GM19328 (cell line): ENCODE measurements around the gene OR5B17.
"Not testable (repeated sequence)": the region's sequence is repeated elsewhere in the genome, so short reads cannot be mapped to it uniquely, and the experiment has no call there.

Experiments used
- ATAC-seq: cut with Tn5 transposase; IDR thresholded peaks from one replicate; pipeline ENCODE4 v1.9.1; 2021; ENCODE audit warnings: mild to moderate bottlenecking, moderate library complexity; ENCODE audit not compliant: unreplicated experiment

The OR5B17 gene

DNA sequence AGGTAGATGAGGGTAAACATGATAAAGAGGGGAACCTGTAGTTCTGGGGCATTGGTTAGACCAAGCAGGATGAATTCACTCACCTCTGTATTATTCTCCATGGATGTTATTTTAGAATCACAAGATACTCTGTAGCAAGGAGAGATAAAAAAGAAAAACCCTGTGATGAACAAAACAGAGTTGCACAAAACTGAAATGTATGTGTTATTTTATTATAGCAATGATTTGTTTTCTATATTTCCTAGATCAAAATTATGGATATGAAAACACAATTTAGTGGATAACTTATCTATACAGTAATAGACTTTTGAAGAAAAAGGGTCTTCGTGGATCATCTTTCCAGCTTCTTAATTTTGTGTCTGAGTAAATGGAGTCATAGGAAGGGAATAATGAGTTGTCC, at the start of gene OR5B17:
OR5B17 (minus strand) TSS at position 101 of the 400 bp plus-strand sequence; CDS start at position 101, 0 bp downstream.
- no peak for ATAC-seq

DNA sequence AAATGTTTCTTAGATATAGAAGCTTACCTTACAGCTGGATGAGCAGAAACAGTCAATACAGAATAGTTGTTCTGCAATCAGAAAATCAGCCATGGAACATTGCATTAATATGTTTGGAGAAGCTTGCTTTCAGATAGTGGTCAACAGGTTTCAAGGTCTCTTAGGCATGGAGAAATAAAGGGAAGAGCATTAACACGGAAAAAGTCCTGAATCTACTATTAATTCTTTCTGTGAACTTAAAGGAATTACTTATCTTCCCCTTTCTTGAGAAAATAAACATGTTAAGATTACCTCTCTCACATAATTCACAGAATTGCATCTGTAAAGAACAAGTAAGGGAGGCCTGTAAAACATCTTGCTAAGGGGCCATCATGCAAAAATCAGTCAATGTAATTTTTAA, 47.9 kb upstream of the OR5B17 start, which contains the start of gene OR5B3:
OR5B3 (minus strand) TSS at position 101 of the 400 bp plus-strand sequence. CDS start 3,465 bp downstream, outside the sequence.
- ATAC-seq = no peak

DNA sequence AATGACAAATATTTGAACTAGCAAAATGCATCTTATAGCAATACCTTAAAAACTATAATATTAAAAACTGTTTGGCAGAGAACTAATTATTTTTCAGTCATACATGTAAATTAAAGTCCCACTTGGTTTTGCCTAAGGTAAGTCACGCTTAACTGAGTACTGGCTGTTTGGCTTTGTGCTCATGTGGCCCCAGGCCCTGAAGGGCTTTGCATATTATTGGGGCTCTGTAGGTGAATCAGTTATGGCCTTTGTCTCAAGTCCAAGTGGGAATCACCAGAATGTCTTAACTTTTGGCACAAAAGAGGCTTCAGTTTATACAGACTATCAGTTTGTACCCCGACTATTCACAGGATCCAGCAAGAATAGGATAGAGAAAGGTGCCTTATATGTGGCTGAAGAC, 40.8 kb upstream of the OR5B17 start:
- ATAC-seq = not testable (repeated sequence)

DNA sequence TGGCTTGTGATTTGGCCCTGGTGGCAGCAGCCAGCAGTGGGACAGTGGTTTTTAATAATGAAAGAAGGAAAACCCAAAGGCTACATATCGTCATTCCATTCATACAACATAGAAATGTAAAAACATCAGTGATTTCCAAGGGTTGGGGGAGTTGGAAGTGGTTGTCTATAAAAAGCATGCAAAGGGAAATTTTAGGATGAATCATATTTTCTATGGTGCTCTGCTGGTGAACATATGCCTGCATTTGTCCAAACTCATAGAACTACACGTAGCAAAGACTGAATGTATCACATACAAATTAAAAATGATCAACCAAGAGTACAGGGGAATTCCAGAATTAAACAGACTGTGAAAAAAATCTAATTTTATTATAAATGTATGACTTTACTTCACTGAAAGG, 36.7 kb upstream of the OR5B17 start:
- no peak for ATAC-seq

DNA sequence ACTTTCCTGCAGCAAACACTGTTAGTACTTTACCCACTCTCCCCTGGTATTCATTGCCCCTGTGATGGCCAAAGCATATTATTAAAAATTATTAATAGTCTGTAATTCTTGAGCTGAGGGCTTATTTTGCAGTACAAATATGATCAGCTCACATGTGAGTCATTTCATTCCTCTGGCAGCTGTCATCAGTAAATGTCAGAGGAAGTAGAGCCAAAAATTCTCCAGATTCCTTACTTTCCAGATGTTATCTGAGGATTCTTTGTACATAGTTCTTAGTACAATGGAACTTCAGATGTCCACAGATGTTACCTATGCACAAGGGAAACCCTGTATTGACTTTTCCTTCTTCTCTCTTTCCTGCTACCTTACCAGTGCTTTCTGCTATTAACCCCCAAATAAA, 35.3 kb upstream of the OR5B17 start:
- no peak for ATAC-seq

DNA sequence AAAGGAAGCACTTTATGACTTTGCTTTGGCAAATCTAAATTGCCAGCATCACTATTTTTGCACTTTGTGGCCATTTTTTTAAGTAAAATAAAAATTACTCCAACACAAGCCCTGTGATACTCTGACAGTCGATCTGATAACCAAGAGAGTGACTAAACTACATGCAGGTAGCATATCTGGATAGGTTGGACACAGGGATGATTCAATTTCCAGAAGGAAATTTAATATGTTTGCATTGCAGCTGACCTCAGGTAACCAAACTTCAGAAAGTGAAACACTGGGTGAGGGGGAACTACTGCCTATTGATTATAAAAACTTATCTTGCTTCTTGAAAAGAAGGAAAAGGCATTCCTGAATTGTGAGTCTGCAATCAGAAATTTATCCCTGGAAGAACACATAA, 33.9 kb upstream of the OR5B17 start:
- no peak for ATAC-seq

DNA sequence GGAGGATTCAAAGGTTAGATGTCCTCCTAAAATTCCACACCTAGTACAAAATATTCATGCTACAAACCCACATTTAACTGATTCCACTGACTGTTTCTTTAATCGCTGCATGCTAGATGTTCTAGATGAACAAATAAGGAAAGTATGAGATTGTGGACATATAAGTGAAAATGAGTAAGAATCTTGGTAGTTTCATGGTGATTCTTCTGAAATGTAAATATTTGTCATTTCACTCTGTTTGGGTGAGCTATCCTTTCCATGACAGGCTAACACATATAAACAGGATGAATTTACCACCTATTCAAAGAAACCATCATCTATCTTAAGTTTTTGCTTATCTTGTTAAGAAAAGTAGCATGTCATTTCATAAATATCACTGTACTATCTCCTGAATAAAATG, 33.0 kb upstream of the OR5B17 start:
- no peak for ATAC-seq

DNA sequence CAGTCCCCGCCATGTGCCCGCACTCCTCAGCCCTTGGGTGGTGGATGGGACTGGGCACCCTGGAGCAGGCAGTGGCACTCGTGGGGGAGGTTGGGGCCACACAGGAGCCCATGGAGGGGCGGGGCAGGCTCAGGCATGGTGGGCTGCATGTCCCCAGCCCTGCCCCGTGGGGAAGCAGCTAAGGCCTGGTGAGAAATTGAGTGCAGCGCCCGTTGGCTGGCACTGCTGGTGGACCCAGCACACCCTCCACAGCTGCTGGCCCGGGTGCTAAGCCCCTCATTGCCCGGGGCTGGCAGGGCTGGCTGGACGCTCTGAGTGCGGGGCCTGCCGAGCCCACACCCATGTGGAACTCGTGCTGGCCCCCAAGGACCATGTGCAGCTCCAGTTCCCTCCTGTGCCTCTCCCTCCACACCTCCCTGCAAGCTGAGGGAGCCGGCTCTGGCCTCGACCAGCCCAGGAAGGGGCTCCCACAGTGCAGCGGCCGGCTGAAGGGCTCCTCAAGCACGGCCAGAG, 31.7 kb upstream of the OR5B17 start:
- ATAC-seq = no peak

DNA sequence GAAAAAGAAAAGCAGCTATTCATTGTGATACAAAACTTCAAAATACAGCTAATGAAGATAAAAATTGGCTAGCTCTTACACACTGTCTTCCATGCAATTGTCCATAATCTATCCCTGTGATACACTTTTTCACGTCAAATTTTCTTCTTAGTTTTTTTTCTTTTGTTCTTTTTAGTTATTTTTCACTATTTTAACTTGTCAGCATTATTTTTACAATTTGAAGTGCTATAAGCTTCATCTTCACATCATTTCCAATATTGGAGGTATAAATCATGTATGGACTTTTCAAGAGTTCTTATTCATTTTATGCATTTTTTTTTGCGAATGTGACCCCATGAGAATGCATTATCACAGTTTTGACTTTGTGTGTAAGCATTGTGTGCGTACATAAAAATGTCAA, 4.1 kb downstream of the OR5B17 start:
- no peak for ATAC-seq

DNA sequence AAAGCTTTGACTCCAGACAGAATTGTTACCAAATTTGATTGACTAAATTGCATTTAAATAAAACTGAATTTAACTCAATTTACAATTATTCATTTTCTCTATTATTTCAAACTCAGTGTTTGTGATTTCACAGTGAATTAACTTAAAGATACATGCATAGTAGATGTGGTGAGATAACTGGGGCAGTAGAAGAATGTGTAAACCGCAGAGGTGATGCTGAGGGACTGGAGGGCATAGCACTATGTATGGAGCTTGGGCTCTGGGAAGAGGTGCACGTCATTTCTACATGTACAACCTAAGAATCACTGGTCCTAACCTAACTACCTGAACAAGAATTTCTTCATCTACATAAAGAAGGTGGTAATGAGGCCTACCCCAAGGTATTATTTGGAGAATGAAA, 13.7 kb downstream of the OR5B17 start:
- no peak for ATAC-seq

DNA sequence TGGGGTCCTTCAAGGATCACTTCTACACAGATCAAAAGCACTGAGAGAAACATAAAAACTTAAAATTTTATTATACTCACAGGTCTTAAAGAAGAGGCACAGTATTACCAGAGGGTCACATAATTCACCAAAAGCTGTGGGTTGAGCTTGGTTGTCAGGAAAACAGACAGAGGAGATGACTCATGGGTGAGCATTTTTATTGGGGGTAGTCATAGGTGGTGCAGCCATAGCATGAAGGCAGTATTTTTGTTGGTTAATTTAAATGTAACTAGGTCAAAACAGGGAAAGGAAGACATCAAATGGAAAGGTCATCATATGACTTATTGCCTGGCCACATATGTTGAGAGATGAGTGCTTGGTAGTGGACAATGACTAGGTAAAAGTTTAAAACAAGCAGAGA, 24.2 kb downstream of the OR5B17 start:
- no peak for ATAC-seq

DNA sequence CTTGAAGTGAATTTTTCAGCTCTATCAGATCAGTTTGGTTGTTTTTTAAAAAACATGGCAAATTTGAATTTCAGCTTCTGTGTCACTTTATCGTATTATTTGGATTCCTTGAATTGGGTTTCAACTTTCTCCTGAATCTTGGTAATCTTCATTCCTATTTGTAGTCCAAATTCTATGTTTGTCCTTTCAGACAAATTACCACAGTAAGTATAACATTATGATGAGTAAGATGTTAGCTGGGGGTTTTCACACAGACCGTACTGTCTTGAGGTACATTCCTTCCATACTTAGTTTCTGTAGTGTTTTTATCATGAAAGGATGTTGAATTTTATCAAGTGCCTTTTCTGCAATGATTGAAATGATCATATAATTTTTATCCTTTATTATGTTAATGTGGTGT, 28.0 kb downstream of the OR5B17 start:
- no peak for ATAC-seq

DNA sequence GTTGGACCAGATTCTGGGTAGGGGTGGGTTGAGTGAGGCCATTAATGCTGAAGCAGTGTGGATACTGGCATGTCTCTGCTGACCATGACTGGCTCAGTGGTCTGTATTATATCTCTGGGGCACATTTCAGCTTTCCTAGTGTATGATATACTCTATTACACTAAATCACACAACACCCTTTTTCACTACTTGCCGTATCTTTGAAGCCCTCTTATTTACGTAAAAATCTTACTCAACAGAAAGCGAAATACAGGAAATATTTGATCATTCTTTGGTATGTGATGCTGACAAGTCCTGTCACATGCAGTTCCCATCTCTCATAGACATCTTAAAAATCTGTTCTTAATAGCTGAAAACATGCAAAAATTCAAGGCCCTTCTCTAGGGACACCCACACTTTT, 40.3 kb downstream of the OR5B17 start:
- ATAC-seq = no peak

DNA sequence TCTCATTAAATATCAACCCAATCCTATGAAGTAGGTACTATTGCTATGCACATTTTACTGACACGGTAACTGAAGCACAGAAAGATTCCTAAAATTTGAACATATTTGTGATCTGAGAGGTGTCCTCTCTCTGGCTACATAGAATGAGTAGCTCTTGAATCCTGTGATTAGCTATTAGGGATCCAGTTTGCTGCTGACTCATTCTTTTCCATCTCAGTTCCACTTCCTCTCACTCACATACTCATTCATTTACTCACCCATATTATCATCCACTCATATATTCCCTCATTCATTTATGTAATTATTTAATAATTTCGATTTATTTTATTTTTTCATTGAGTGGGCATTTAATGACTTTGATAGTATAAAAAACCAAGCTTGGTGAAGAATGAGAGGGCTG, 42.7 kb downstream of the OR5B17 start:
- ATAC-seq = no peak
